GM12878 (cell line): Measurements from ENCODE around the gene SPRYD3. TPM values are rescaled to one million over a fixed set of nuclear protein-coding genes. Genes with fewer than 3 reads are reported as not detected.

ENCODE experiments used
- ATAC-seq: fragments of 200-7000 bp; cut with Tn5 transposase; 3 replicates; pipeline ENCODE4 v1.9.1; 2020; ENCODE audit warnings: mild to moderate bottlenecking, moderate library complexity
- BruUV-seq: library from RNA; stranded (reverse); fragments of 400-500 nt; replicated peaks from 2 replicates; lab custom pipeline; 2021; lab: Mats Ljungman, UMichigan
- CTCF ChIA-PET: fragments of 300-600 bp; sonication (Branson Sonifier 250); formaldehyde crosslinking; extraction: SDS; loops from one replicate; lab custom pipeline; 2021; ENCODE audit warnings: inconsistent platforms; lab: Yijun Ruan, JAX
- POLR2A ChIA-PET: fragments of 350-600 bp; formaldehyde crosslinking; extraction: SDS; loops from one replicate; lab custom pipeline; 2021; ENCODE audit warnings: inconsistent platforms; lab: Charles Lee
- RAD21 ChIA-PET: fragments of 300-600 bp; sonication (Branson Sonifier 250); formaldehyde crosslinking; loops from one replicate; lab custom pipeline; 2023; ENCODE audit warnings: antibody characterized with exemption; ENCODE audit not compliant: unreplicated experiment; lab: Charles Lee
- SMC1A ChIA-PET: fragments of 300-600 bp; sonication (Branson Sonifier 250); formaldehyde crosslinking; loops from one replicate; lab custom pipeline; 2023; ENCODE audit not compliant: unreplicated experiment, uncharacterized antibody; lab: Charles Lee
- DNase-seq: peaks from one replicate; pipeline ENCODE4 v3.0.0-alpha.2; 2011; ENCODE audit warnings: low read depth, low spot score
- FAIRE-seq: peaks from 3 replicates; lab custom pipeline; 2011; peaks lifted over from hg19 to GRCh38; lab: Jason Lieb, UNC
- H2AFZ ChIP-seq: 2 replicates; pipeline ENCODE4 v1.6.0; 2011; ENCODE audit warnings: low read depth, low read length, control low read depth; ENCODE audit not compliant: control insufficient read depth
- H3K27ac ChIP-seq: 2 replicates; pipeline ENCODE4 v1.5.1; 2011; ENCODE audit warnings: control low read depth; ENCODE audit not compliant: control insufficient read depth, insufficient read depth
- H3K27me3 ChIP-seq, 2 experiments: replicated peaks in 1 of 2; 2 replicates each; pipeline versions ENCODE4 v1.6.0 to v1.6.1; 2011; ENCODE audit warnings: low read length in 1 of 2; ENCODE audit not compliant: control insufficient read depth in 2 of 2, insufficient read depth in 2 of 2
- H3K36me3 ChIP-seq, 2 experiments: 2 replicates each; pipeline ENCODE4 v1.5.1; 2011; ENCODE audit warnings: low read length in 1 of 2; ENCODE audit not compliant: control insufficient read depth in 2 of 2, insufficient read depth in 2 of 2
- H3K4me1 ChIP-seq: 2 replicates; pipeline ENCODE4 v1.6.1; 2011; ENCODE audit warnings: mild to moderate bottlenecking, low read length, moderate library complexity, mixed read lengths; ENCODE audit not compliant: control insufficient read depth, insufficient read depth
- H3K4me2 ChIP-seq: 2 replicates; pipeline ENCODE4 v1.6.0; 2011; ENCODE audit warnings: control low read depth; ENCODE audit not compliant: control insufficient read depth, insufficient read depth
- H3K4me3 ChIP-seq: fragments of 200-600 bp; sonication (generic); 2 replicates; pipeline ENCODE4 v1.5.1; 2016
- H3K79me2 ChIP-seq: 2 replicates; pipeline ENCODE4 v1.6.0; 2011; ENCODE audit warnings: low read length; ENCODE audit not compliant: control insufficient read depth, insufficient read depth
- H3K9ac ChIP-seq: 2 replicates; pipeline ENCODE4 v1.8.0; 2011; ENCODE audit warnings: low read length, control low read depth, mixed read lengths; ENCODE audit not compliant: control insufficient read depth, insufficient read depth
- H3K9me3 ChIP-seq: replicated peaks from 3 replicates; pipeline ENCODE4 v1.5.1; 2011; ENCODE audit warnings: mild to moderate bottlenecking, low read length; ENCODE audit not compliant: control insufficient read depth, insufficient read depth
- H4K20me1 ChIP-seq: 2 replicates; pipeline ENCODE4 v1.6.0; 2011; ENCODE audit not compliant: control insufficient read depth, insufficient read depth
- LARP7 ChIP-seq: fragments of 450-650 bp; IDR thresholded peaks from 2 replicates; pipeline ENCODE4 v1.6.1; 2017; ENCODE audit warnings: mild to moderate bottlenecking
- NFXL1 ChIP-seq: fragments of 450-650 bp; IDR thresholded peaks from 2 replicates; pipeline ENCODE4 v1.6.1; 2017; ENCODE audit warnings: antibody characterized with exemption, mild to moderate bottlenecking, borderline replicate concordance
- NR2F1 ChIP-seq: fragments of 450-650 bp; conservative IDR thresholded peaks from 2 replicates; pipeline ENCODE4 v1.6.1; 2017; ENCODE audit warnings: mild to moderate bottlenecking
- POLR2AphosphoS2 ChIP-seq: IDR thresholded peaks from 2 replicates; pipeline ENCODE4 v1.6.1; 2011; ENCODE audit warnings: low read depth, mild to moderate bottlenecking, low read length, improper control_type of control experiment, moderate library complexity
- PRDM15 ChIP-seq: fragments of 450-650 bp; formaldehyde crosslinking; IDR thresholded peaks from 2 replicates; pipeline ENCODE4 v1.4.0; 2020; ENCODE audit warnings: mild to moderate bottlenecking, moderate library complexity
- TAF1 ChIP-seq: IDR thresholded peaks from 2 replicates; pipeline ENCODE4 v1.6.1; 2011; ENCODE audit warnings: mild to moderate bottlenecking, low read depth, low read length, borderline replicate concordance
- ZZZ3 ChIP-seq: IDR thresholded peaks from 2 replicates; pipeline ENCODE4 v1.6.1; 2011; ENCODE audit warnings: low read depth; ENCODE audit not compliant: control insufficient read depth, insufficient read length
- WGBS: methylation state at CpG from one replicate; pipeline ENCODE4 v1.1.6; 2016; ENCODE audit warnings: low lambda C conversion rate; ENCODE audit not compliant: insufficient replicate concordance, insufficient coverage; ENCODE audit errors: missing lambda C conversion rate; 5-methylcytosine and 5-hydroxymethylcytosine counted together
- in situ Hi-C: fragments of 300-500 bp; cut with MboI; formaldehyde crosslinking; loops from 9 replicates; pipeline ENCODE4 v1.14.3; 2018; ENCODE audit warnings: mixed read lengths
- intact Hi-C: fragments of 100-400 bp; cut with micrococcal nuclease; formaldehyde crosslinking; loops from one replicate; pipeline ENCODE4 v1.14.2; 2022; ENCODE audit not compliant: unreplicated experiment
- polyA plus RNA-seq, 11 experiments: library from polyadenylated mRNA; depleted of rRNA in 4 of 11; unstranded in 6 of 11; stranded (reverse) in 5 of 11; fragments of >200 nt; fragmentation: Nextera tagmentation in 4 of 11; fragmentation: Illumina TruSeq in 1 of 11; extraction: Ambion mirVana in 4 of 11; extraction: Trizol in 1 of 11; gene quantifications; 1 replicate in 1 of 11; 2 replicates in 10 of 11; pipeline versions ENCODE4 v1.2.1 to v1.2.3, GENCODE V29; 2011 to 2016; ENCODE audit warnings: inconsistent platforms in 2 of 11, missing spikeins in 2 of 11, low read depth in 1 of 11
- total RNA-seq, 4 experiments: library from RNA; depleted of rRNA in 3 of 4; stranded (reverse); fragments of >200 nt in 3 of 4; fragmentation: Illumina TruSeq in 1 of 4; extraction: Trizol in 1 of 4; gene quantifications; 2 replicates each; pipeline versions ENCODE4 v1.2.1 to v1.2.3, GENCODE V29; 2013 to 2021
- TF ChIP-seq, protein P1 (sequence below): IDR thresholded peaks from 2 replicates; pipeline ENCODE4 v1.6.1; 2011; ENCODE audit warnings: mild to moderate bottlenecking, low read depth, low read length, moderate library complexity; ENCODE audit not compliant: insufficient replicate concordance

SPRYD3 gene
- total and polyA plus RNA-seq, 10 of the 15 experiments (the other 5 are each of a cell fraction or from before 2014, with no cell fraction given) = 2.3 to 26.4 (median 20.2) TPM

GRCh38 chr12:53067074-53067992 lies 11.9 kb downstream of the SPRYD3 start:
- WGBS = 85% methylated on average over 7 of the region's 7 CpGs
- DNase-seq (no peak), ATAC-seq (peak; percentile 14; the same call in 2 of the 3 replicates), FAIRE-seq (no peak)
- no peaks in the 10 kb centered on the region for H3K27me3 ChIP-seq
- ChIA-PET POLR2A (interaction anchor here (2.6 kb wide), 1 partner anchor 12 kb away, joined by 7 read pairs; the partner anchor contains the start of gene SPRYD3), SMC1A (interaction anchor here (0.7 to 7.8 kb wide), 6 partner anchors 10 to 278 kb away, joined by 3 to 126 read pairs (median 3); partner anchors contain the start of gene SOAT2), RAD21 (interaction anchor here (0.7 to 4.5 kb wide), 6 partner anchors 11 to 254 kb away, joined by 3 to 84 read pairs (median 22); partner anchors contain the start of genes AAAS, IGFBP6, SOAT2 and SPRYD3), CTCF (interaction anchor here (0.9 to 12.1 kb wide), 18 partner anchors 12 to 285 kb away, joined by 3 to 355 read pairs (median 12); partner anchors contain the start of genes AAAS, ESPL1, IGFBP6 and SOAT2)
- no TSS peak for BruUV-seq
- no peak overlapping the region for H3K4me2 ChIP-seq
- H4K20me1 ChIP-seq = no peaks in the 10 kb centered on the region; the same call in 1 of the 2 replicates
- no peaks in the 10 kb centered on the region for H3K9me3 ChIP-seq
- in situ Hi-C loops = no loop called here
- H3K9ac ChIP-seq = no peak overlapping the region
- H3K27ac ChIP-seq = no peak overlapping the region
- H3K4me3 ChIP-seq = no peak overlapping the region
- H3K79me2 ChIP-seq = no peaks in the 10 kb centered on the region
- H3K4me1 ChIP-seq = no peaks in the 10 kb centered on the region
- H2AFZ ChIP-seq = no peak overlapping the region
- no peak for TF ChIP-seq LARP7
- no peak for TF ChIP-seq POLR2AphosphoS2
- no peak for TF ChIP-seq ZZZ3
- TF ChIP-seq PRDM15 (CRISPR knock-in tag) = no peak
- TF ChIP-seq TAF1 = no peak
- TF ChIP-seq NR2F1 = no peak
- no peak for TF ChIP-seq NFXL1
- TF ChIP-seq, protein P1, sequence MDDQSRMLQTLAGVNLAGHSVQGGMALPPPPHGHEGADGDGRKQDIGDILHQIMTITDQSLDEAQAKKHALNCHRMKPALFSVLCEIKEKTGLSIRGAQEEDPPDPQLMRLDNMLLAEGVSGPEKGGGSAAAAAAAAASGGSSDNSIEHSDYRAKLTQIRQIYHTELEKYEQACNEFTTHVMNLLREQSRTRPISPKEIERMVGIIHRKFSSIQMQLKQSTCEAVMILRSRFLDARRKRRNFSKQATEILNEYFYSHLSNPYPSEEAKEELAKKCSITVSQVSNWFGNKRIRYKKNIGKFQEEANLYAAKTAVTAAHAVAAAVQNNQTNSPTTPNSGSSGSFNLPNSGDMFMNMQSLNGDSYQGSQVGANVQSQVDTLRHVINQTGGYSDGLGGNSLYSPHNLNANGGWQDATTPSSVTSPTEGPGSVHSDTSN = no peak
- intact Hi-C loops = loop anchor here (5.0 kb wide), 1 partner anchor 90 kb away; no protein-coding TSS in a partner anchor
- H3K36me3 ChIP-seq = peaks cover 6 to 7% of the 10 kb centered on the region in 2 experiments; a peak in 3 of 4 replicates
